WTC11 (cell line): ENCODE data around the gene CTNNA3. TPM values are rescaled to one million over a fixed set of nuclear protein-coding genes. Genes with fewer than 3 reads are reported as not detected.

Experiments
- ATAC-seq: fragments of 200-7000 bp; cut with Tn5 transposase; 2 replicates; pipeline ENCODE4 v1.10.0; 2021; ENCODE audit warnings: mild to moderate bottlenecking, moderate library complexity
- CTCF ChIA-PET: fragments of 300-600 bp; sonication (Branson Sonifier 250); formaldehyde crosslinking; loops from one replicate; lab custom pipeline; 2021; ENCODE audit warnings: antibody characterized with exemption; lab: Charles Lee
- POLR2A ChIA-PET: fragments of 350-600 bp; sonication (Branson Sonifier 250); formaldehyde crosslinking; loops from one replicate; lab custom pipeline; 2021; ENCODE audit warnings: antibody characterized with exemption; lab: Charles Lee
- DNase-seq: peaks from one replicate; pipeline ENCODE4 v3.0.0; 2021; ENCODE audit warnings: low spot score
- H3K27ac Mint-ChIP-seq: 2 replicates; pipeline ENCODE4 v1.8.0; 2021; ENCODE audit warnings: mixed read lengths
- H3K27me3 Mint-ChIP-seq: 2 replicates; pipeline ENCODE4 v1.8.0; 2021; ENCODE audit warnings: low read depth, mild to moderate bottlenecking, moderate library complexity, mixed read lengths
- H3K36me3 Mint-ChIP-seq: 2 replicates; pipeline ENCODE4 v1.8.0; 2021; ENCODE audit warnings: mixed read lengths
- H3K4me1 Mint-ChIP-seq: 2 replicates; pipeline ENCODE4 v1.8.0; 2022; ENCODE audit warnings: mixed read lengths
- H3K4me3 Mint-ChIP-seq: 2 replicates; pipeline ENCODE4 v1.8.0; 2021; ENCODE audit warnings: mild to moderate bottlenecking, moderate library complexity, mixed read lengths
- H3K9me3 Mint-ChIP-seq: 2 replicates; pipeline ENCODE4 v1.8.0; 2021; ENCODE audit warnings: mixed read lengths
- AFF4 ChIP-seq: sonication (generic); formaldehyde crosslinking; IDR thresholded peaks from 2 replicates; pipeline ENCODE4 v1.8.1; 2023; ENCODE audit warnings: mild to moderate bottlenecking, missing genetic modification reagents, borderline replicate concordance
- CBFB ChIP-seq: sonication (generic); formaldehyde crosslinking; IDR thresholded peaks from 2 replicates; pipeline ENCODE4 v1.8.1; 2022; ENCODE audit warnings: mild to moderate bottlenecking, low read depth, missing genetic modification reagents
- FOXJ3 ChIP-seq: sonication (generic); formaldehyde crosslinking; IDR thresholded peaks from 2 replicates; pipeline ENCODE4 v1.9.0; 2021; ENCODE audit warnings: missing genetic modification reagents, mild to moderate bottlenecking, borderline replicate concordance
- FOXK1 ChIP-seq: sonication (generic); formaldehyde crosslinking; IDR thresholded peaks from 2 replicates; pipeline ENCODE4 v1.8.0; 2022; ENCODE audit warnings: mild to moderate bottlenecking, moderate library complexity, missing genetic modification reagents
- FOXP1 ChIP-seq: sonication (generic); formaldehyde crosslinking; IDR thresholded peaks from 2 replicates; pipeline ENCODE4 v1.8.0; 2022; ENCODE audit warnings: missing genetic modification reagents, mild to moderate bottlenecking, moderate library complexity, borderline replicate concordance
- GABPB1 ChIP-seq: sonication (generic); formaldehyde crosslinking; IDR thresholded peaks from 2 replicates; pipeline ENCODE4 v1.8.1; 2023; ENCODE audit warnings: mild to moderate bottlenecking, missing genetic modification reagents
- GRHL2 ChIP-seq: fragments of 250-450 bp; sonication (Bioruptor Pico); IDR thresholded peaks from 2 replicates; pipeline ENCODE4 v1.8.0; 2022; ENCODE audit warnings: mild to moderate bottlenecking, moderate library complexity; ENCODE audit not compliant: insufficient replicate concordance, severe bottlenecking
- GTF2I ChIP-seq: fragments of 250-450 bp; sonication (Bioruptor Pico); conservative IDR thresholded peaks from 2 replicates; pipeline ENCODE4 v1.4.0; 2021; ENCODE audit warnings: mild to moderate bottlenecking
- HMGA2 ChIP-seq: fragments of 250-450 bp; sonication (Bioruptor Pico); IDR thresholded peaks from 2 replicates; pipeline ENCODE4 v1.4.0; 2021; ENCODE audit warnings: mild to moderate bottlenecking, moderate library complexity
- KAT7 ChIP-seq: sonication (generic); formaldehyde crosslinking; IDR thresholded peaks from 2 replicates; pipeline ENCODE4 v1.8.1; 2023; ENCODE audit warnings: missing genetic modification reagents, mild to moderate bottlenecking, borderline replicate concordance
- MXD4 ChIP-seq: fragments of 250-450 bp; sonication (Bioruptor Pico); IDR thresholded peaks from 2 replicates; pipeline ENCODE4 v1.8.0; 2021; ENCODE audit warnings: mild to moderate bottlenecking, moderate library complexity, borderline replicate concordance
- NFE2L1 ChIP-seq: sonication (generic); formaldehyde crosslinking; IDR thresholded peaks from 2 replicates; pipeline ENCODE4 v1.8.1; 2023; ENCODE audit warnings: missing genetic modification reagents
- NFYB ChIP-seq: sonication (generic); formaldehyde crosslinking; conservative IDR thresholded peaks from 2 replicates; pipeline ENCODE4 v1.8.0; 2022; ENCODE audit warnings: low read depth, missing genetic modification reagents
- NR3C1 ChIP-seq: sonication (generic); formaldehyde crosslinking; conservative IDR thresholded peaks from 2 replicates; pipeline ENCODE4 v1.8.1; 2023; ENCODE audit warnings: low read depth, mild to moderate bottlenecking, missing genetic modification reagents
- PRDM15 ChIP-seq: sonication (generic); formaldehyde crosslinking; IDR thresholded peaks from 2 replicates; pipeline ENCODE4 v1.8.0; 2022; ENCODE audit warnings: missing genetic modification reagents
- TEAD1 ChIP-seq: sonication (generic); formaldehyde crosslinking; IDR thresholded peaks from 2 replicates; pipeline ENCODE4 v1.8.0; 2022; ENCODE audit warnings: mild to moderate bottlenecking, missing genetic modification reagents
- ZNF512 ChIP-seq: sonication (generic); formaldehyde crosslinking; IDR thresholded peaks from 2 replicates; pipeline ENCODE4 v1.8.1; 2022; ENCODE audit warnings: missing genetic modification reagents, borderline replicate concordance
- total RNA-seq: library from RNA; stranded (reverse); gene quantifications from 3 replicates; pipeline ENCODE4 v1.2.3, GENCODE V29; 2021
- TF ChIP-seq, protein P1 (sequence below): fragments of 250-450 bp; sonication (Bioruptor Pico); IDR thresholded peaks from 2 replicates; pipeline ENCODE4 v1.9.0; 2021; ENCODE audit warnings: mild to moderate bottlenecking, borderline replicate concordance

Gene CTNNA3
- total RNA-seq, 1 experiment from 2014 or later = 6.1 TPM

- ChIA-PET POLR2A (no interaction called here), CTCF (no interaction called here)
- no peaks in the 10 kb centered on the region for H3K27me3 Mint-ChIP-seq
- TF ChIP-seq CBFB (CRISPR knock-in tag) (no peak), HMGA2 (CRISPR knock-in tag) (no peak), TEAD1 (CRISPR knock-in tag) (no peak), MXD4 (no peak), PRDM15 (CRISPR knock-in tag) (no peak), ZNF512 (CRISPR knock-in tag) (no peak), NFYB (no peak), NR3C1 (CRISPR knock-in tag) (no peak), FOXP1 (CRISPR knock-in tag) (no peak)
- TF ChIP-seq, all 79 proteins: peak for 0
- Mint-ChIP-seq H3K9me3 (peaks cover 10% of the 10 kb centered on the region), H3K36me3 (no peaks in the 10 kb centered on the region), H3K4me1 (no peaks in the 10 kb centered on the region), H3K27ac (no peak overlapping the region; the same call in 1 of the 2 replicates), H3K4me3 (no peak overlapping the region)
- DNase-seq (no peak), ATAC-seq (no peak)
These were observed 262.7 kb downstream of the CTNNA3 start for GRCh38 chr10:67433276-67433675.

- Mint-ChIP-seq H3K27ac (no peak overlapping the region), H3K9me3 (peaks cover 46% of the 10 kb centered on the region), H3K4me1 (peaks cover 21% of the 10 kb centered on the region), H3K36me3 (peaks cover 40% of the 10 kb centered on the region), H3K4me3 (no peak overlapping the region), H3K27me3 (peaks cover 17% of the 10 kb centered on the region; the same call in 1 of the 2 replicates)
- ATAC-seq (peak; percentile 56), DNase-seq (no peak)
- ChIA-PET CTCF (interaction anchor here (1.9 kb wide), 1 partner anchor 96 kb away, joined by 6 read pairs; no protein-coding TSS in a partner anchor), POLR2A (interaction anchor here (0.5 kb wide), 1 partner anchor 1013 kb away, joined by 3 read pairs; no protein-coding TSS in a partner anchor)
- TF ChIP-seq AFF4 (CRISPR knock-in tag) = no peak
- no peak for TF ChIP-seq GRHL2 (CRISPR knock-in tag)
- TF ChIP-seq PRDM15 (CRISPR knock-in tag) = no peak
- TF ChIP-seq, protein P1, sequence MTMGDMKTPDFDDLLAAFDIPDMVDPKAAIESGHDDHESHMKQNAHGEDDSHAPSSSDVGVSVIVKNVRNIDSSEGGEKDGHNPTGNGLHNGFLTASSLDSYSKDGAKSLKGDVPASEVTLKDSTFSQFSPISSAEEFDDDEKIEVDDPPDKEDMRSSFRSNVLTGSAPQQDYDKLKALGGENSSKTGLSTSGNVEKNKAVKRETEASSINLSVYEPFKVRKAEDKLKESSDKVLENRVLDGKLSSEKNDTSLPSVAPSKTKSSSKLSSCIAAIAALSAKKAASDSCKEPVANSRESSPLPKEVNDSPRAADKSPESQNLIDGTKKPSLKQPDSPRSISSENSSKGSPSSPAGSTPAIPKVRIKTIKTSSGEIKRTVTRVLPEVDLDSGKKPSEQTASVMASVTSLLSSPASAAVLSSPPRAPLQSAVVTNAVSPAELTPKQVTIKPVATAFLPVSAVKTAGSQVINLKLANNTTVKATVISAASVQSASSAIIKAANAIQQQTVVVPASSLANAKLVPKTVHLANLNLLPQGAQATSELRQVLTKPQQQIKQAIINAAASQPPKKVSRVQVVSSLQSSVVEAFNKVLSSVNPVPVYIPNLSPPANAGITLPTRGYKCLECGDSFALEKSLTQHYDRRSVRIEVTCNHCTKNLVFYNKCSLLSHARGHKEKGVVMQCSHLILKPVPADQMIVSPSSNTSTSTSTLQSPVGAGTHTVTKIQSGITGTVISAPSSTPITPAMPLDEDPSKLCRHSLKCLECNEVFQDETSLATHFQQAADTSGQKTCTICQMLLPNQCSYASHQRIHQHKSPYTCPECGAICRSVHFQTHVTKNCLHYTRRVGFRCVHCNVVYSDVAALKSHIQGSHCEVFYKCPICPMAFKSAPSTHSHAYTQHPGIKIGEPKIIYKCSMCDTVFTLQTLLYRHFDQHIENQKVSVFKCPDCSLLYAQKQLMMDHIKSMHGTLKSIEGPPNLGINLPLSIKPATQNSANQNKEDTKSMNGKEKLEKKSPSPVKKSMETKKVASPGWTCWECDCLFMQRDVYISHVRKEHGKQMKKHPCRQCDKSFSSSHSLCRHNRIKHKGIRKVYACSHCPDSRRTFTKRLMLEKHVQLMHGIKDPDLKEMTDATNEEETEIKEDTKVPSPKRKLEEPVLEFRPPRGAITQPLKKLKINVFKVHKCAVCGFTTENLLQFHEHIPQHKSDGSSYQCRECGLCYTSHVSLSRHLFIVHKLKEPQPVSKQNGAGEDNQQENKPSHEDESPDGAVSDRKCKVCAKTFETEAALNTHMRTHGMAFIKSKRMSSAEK (CRISPR knock-in tag) = no peak
- no peak for TF ChIP-seq FOXJ3 (CRISPR knock-in tag)
- no peak for TF ChIP-seq GTF2I
- no peak for TF ChIP-seq GABPB1 (CRISPR knock-in tag)
- TF ChIP-seq KAT7 (CRISPR knock-in tag) = no peak
- no peak for TF ChIP-seq FOXK1 (CRISPR knock-in tag)
- TF ChIP-seq NFE2L1 (CRISPR knock-in tag) = no peak
These were observed 293.4 kb downstream of the CTNNA3 start for GRCh38 chr10:67402620-67403019.
